Measurements from ENCODE around the gene TUBG2.
"Not testable (repeated sequence)": the region's sequence is repeated elsewhere in the genome, so short reads cannot be mapped to it uniquely, and the experiment has no call there.

TUBG2 gene

DNA sequence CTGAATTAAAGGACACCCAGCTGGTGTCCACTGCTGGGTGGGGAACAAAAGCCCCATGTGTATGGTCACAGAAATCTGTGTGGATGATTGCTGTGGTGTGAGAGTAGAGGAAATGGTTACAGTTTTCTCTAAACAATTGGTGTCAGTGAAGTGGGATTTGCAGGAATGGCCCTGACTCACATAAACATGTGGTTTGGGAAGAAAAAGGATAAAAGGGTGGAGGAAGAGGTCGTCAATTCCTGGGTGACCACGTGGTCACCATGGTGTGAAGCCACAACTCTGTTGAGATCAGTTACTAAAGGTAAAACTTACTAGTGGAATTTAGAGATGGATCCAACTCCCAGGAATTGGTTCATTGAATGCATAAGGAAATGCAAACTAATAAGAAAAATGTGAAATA lies 3.6 kb upstream of the TUBG2 start:
- DNase-seq (ENCODE audit: low read depth): no peak

GRCh38 chr17:42657824-42658588 lies 1.1 kb upstream of the TUBG2 start:
- no peak for DNase-seq (ENCODE audit: low read depth)

DNA sequence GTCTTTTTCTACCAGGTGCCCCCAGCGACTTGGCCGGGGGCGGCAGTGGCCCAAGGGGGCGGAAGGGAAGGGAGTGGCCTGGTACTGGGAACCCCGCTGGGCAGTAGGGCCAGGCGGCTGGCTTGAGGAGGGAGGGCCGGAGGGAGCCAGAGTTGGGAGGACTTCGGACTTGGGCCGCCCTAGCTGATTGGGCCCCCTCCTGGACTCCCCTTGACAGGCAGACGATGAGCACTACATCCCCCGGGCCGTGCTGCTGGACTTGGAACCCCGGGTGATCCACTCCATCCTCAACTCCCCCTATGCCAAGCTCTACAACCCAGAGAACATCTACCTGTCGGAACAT lies 819 bp downstream of the TUBG2 start:
- DNase-seq (ENCODE audit: low read depth): not testable (repeated sequence)

GRCh38 chr17:42660692-42661345 lies 1.7 kb downstream of the TUBG2 start:
- no peak for DNase-seq (ENCODE audit: low read depth)

DNA sequence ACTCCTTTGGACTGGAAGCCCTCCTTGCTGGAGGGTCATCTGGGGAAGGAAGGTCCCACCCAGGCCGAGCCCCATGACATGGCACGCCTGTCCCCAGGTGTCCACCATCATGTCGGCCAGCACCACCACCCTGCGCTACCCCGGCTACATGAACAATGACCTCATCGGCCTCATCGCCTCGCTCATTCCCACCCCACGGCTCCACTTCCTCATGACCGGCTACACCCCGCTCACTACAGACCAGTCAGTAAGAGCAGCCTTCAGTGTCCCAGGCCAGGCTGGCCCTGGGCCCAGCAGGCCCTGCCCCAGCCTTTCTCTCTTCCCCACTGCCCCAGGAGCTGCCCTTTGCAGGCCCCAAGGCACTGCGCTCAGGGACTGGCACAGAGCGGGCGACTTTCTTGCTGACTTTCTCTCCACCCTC lies 6.5 kb downstream of the TUBG2 start:
- DNase-seq (ENCODE audit: low read depth): no peak

- not testable (repeated sequence) for DNase-seq (ENCODE audit: low read depth)
These were observed 7.0 kb downstream of the TUBG2 start for GRCh38 chr17:42666126-42666525.

DNA sequence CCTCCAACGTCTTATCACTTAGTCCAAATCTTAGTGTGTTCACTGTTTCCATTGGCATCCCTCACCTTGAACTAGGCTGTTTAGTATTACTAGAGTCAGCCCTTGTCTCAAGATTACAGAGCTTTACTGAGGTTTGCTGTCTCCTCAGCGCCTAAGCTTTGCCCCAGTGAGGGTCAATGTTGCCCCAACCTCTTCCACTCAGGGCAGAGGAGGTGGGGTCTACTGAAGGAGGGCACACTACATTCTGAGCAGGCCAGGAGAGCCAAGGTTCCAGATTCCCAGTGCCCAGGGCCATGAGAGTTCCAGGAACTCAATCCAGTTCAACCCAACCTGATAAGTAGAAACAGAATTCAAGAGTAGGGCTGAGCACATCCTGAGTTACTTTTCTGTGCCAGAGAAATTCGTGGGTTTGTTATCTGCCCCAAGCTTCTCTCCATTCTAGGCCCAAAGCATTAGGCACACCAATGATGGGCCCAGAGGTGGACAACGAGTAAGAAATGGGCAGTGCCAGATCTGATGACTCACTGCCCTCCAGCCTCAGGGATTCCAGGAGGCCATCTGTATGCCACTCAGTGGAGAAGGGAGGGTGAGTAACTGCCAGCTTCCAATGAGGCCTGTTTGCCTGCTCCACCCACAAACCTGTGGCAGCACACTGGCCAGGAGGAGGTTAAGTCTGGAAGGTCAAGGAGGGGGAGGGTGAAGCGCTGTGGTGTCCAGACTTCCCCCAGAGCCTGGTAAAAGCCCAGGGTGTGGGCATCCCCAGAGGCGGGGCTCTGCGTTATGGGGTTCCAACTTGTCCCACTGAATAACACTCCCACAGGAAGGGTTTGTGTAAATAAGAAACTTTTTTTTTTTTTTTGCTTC lies 8.2 kb downstream of the TUBG2 start:
- DNase-seq (ENCODE audit: low read depth): peak; percentile 76

GRCh38 chr17:42669705-42669976 lies 10.6 kb downstream of the TUBG2 start:
- DNase-seq (ENCODE audit: low read depth): no peak

- no peak for DNase-seq (ENCODE audit: low read depth)
These were observed 11.1 kb downstream of the TUBG2 start for GRCh38 chr17:42669977-42670788.

DNA sequence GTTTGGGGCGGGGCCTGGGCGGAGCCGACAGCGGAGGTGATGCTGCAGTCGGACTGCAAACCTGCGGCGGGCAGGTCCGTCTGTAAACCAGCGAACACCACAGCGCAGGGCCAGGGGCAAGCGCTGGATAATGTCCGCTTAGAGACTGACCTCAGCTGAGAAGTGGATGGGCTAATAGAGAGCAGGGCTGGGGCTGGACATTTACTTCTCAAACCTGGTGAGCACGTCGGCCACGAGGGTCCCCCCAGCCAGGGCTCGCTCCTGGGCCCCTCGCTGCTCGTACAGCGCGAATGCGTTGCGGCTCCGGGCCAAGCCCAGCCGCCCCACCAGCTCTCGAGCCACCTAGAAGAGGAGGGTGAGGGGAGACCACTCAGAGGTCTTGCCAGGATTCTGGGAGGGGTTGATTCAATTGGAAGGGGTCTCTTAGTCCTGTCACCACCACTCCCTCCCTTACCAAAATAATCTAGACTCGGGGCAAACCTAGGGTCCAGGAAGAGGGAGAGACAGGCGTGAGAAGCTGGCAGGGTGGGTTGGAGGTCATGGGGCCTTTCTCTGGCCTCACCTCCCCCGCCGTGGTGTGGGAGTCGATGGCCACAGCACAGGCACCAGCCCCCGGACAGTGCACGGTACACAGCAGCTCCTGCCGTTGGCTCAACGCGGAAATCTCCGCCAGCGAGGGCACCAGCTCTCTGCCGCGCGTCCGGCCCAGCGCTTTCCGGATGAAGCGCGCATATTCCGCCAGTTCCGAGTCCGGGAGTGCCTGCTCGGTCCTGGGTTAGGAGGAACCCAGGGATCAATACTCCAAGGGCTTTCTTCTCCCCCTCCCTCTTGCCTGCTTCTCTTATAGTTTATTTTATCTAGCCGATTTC lies 11.9 kb downstream of the TUBG2 start:
- DNase-seq (ENCODE audit: low read depth): no peak

DNA sequence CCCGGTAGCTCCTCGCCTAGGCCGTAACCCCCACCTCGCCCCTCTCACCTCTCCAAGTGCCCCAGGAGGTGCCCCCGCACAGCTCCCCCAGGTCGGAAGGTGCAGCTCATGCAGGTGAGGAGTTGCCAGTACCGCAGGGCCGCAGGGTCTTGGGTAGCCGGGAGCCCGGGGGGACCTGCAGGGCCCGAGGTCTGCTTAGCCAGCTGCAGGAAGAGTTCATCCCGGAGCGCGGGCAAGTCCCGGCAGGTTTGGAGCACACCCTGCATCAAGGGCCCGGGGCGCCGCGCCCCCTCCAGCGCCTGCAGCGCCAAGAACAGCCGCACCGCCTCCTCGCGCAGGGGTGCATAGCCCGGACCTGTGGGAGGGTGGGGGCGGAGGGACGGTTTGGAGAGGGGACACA lies 13.0 kb downstream of the TUBG2 start:
- no peak for DNase-seq (ENCODE audit: low read depth)

- DNase-seq (ENCODE audit: low read depth): no peak
These were observed 14.3 kb downstream of the TUBG2 start for GRCh38 chr17:42673266-42673884.

GRCh38 chr17:42673885-42674754 lies 15.0 kb downstream of the TUBG2 start:
- peak; percentile 53 for DNase-seq (ENCODE audit: low read depth)

DNA sequence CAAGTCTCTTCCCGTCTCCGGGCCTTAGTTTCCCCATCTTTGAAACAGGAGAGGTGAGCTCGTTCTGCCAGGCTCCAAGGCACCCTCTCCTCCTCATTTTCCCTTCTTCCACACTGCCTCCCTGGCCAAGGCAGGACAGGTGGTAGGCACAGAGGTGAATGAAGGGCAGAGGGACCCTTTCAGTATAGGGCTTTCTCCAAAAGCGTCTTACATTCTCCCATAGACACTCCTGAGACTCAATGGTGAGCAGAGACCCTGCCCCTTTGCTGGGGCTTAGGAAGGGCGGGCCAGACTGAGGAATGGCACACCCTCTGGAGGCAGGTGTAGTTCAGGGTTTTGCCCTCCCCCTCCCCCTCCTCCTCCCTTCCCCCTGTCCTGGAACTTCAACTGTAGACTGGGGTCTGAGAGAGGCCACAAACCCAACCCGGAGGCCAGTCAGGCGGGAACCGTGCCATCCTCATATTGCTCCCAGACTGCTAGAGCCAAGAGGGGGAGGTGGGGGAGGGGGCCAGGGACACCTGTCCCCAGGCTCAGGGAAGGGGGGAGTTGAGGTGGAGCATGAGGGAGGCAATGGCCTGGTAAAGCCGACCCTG lies 15.8 kb downstream of the TUBG2 start:
- DNase-seq (ENCODE audit: low read depth): no peak

- no peak for DNase-seq (ENCODE audit: low read depth)
These were observed 16.4 kb downstream of the TUBG2 start for GRCh38 chr17:42675348-42675964.

GRCh38 chr17:42675965-42676423 lies 16.9 kb downstream of the TUBG2 start:
- no peak for DNase-seq (ENCODE audit: low read depth)

GRCh38 chr17:42676424-42677011 lies 17.4 kb downstream of the TUBG2 start, which contains the start of gene PLEKHH3:
Gene PLEKHH3 (minus strand): TSS chr17:42676994. CDS start chr17:42676563, 431 bp downstream.
- DNase-seq (ENCODE audit: low read depth): peak; percentile 24

Data from fibroblast of the conjunctiva (primary cell).